GM23338 (cell line): ENCODE results near the gene GPR78. TPM values are rescaled to one million over a fixed set of nuclear protein-coding genes. Genes with fewer than 3 reads are reported as not detected.

Experiments used
- ATAC-seq: fragments of 200-7000 bp; cut with Tn5 transposase; 3 replicates; pipeline ENCODE4 v1.9.1; 2020
- DNase-seq: peaks from one replicate; pipeline ENCODE4 v3.0.0-alpha.2; 2015; ENCODE audit warnings: low spot score
- H2AFZ ChIP-seq: fragments of 200-600 bp; sonication (generic); 2 replicates; pipeline ENCODE4 v1.8.0; 2016; ENCODE audit warnings: antibody characterized with exemption, mild to moderate bottlenecking, moderate library complexity
- H3F3A ChIP-seq: fragments of 200-600 bp; sonication (generic); replicated peaks from 2 replicates; pipeline ENCODE4 v1.8.0; 2017; ENCODE audit warnings: antibody characterized with exemption, mixed run types, low read depth
- H3K27ac ChIP-seq: fragments of 200-600 bp; sonication (generic); 2 replicates; pipeline ENCODE4 v1.6.1; 2016; ENCODE audit warnings: low read depth
- H3K27me3 ChIP-seq: fragments of 200-600 bp; sonication (generic); 2 replicates; pipeline ENCODE4 v1.8.0; 2016; ENCODE audit warnings: mild to moderate bottlenecking, mixed run types, moderate library complexity; ENCODE audit not compliant: insufficient read depth
- H3K36me3 ChIP-seq: fragments of 200-600 bp; sonication (generic); 2 replicates; pipeline ENCODE4 v1.8.0; 2016; ENCODE audit warnings: mild to moderate bottlenecking; ENCODE audit not compliant: insufficient read depth
- H3K4me1 ChIP-seq: fragments of 200-600 bp; sonication (generic); 2 replicates; pipeline ENCODE4 v1.8.0; 2016; ENCODE audit warnings: mild to moderate bottlenecking, moderate library complexity; ENCODE audit not compliant: insufficient read depth
- H3K4me2 ChIP-seq: fragments of 200-600 bp; sonication (generic); 2 replicates; pipeline ENCODE4 v1.7.1; 2017; ENCODE audit warnings: mixed run types
- H3K4me3 ChIP-seq: fragments of 200-600 bp; sonication (generic); 2 replicates; pipeline ENCODE4 v1.6.1; 2016; ENCODE audit warnings: mixed run types
- H3K79me2 ChIP-seq: fragments of 200-600 bp; sonication (generic); replicated peaks from 2 replicates; pipeline ENCODE4 v1.8.0; 2017; ENCODE audit warnings: mild to moderate bottlenecking; ENCODE audit not compliant: insufficient read depth
- H3K9me2 ChIP-seq: fragments of 200-600 bp; sonication (generic); 2 replicates; pipeline ENCODE4 v1.8.0; 2017; ENCODE audit not compliant: insufficient read depth
- H4K20me1 ChIP-seq: fragments of 200-600 bp; sonication (generic); replicated peaks from 2 replicates; pipeline ENCODE4 v1.8.0; 2017; ENCODE audit warnings: mild to moderate bottlenecking; ENCODE audit not compliant: insufficient read depth
- H3K27ac Mint-ChIP-seq: 2 replicates; pipeline ENCODE4 v1.8.0; 2020; ENCODE audit warnings: inconsistent platforms, mild to moderate bottlenecking, moderate library complexity, mixed read lengths
- H3K27me3 Mint-ChIP-seq: 3 replicates; pipeline ENCODE4 v1.8.0; 2022; ENCODE audit warnings: low read depth, mild to moderate bottlenecking, moderate library complexity, mixed read lengths, inconsistent platforms; ENCODE audit not compliant: insufficient read depth, poor library complexity
- H3K36me3 Mint-ChIP-seq: 3 replicates; pipeline ENCODE4 v1.8.0; 2021; ENCODE audit warnings: low read depth, mild to moderate bottlenecking, inconsistent platforms, moderate library complexity, mixed read lengths
- H3K4me1 Mint-ChIP-seq: 3 replicates; pipeline ENCODE4 v1.8.0; 2020; ENCODE audit warnings: mild to moderate bottlenecking, inconsistent platforms, mixed read lengths
- H3K4me3 Mint-ChIP-seq: 3 replicates; pipeline ENCODE4 v1.8.0; 2021; ENCODE audit warnings: moderate library complexity, mild to moderate bottlenecking, inconsistent platforms, mixed read lengths
- H3K9me3 Mint-ChIP-seq: 3 replicates; pipeline ENCODE4 v1.8.0; 2020; ENCODE audit warnings: moderate library complexity, mild to moderate bottlenecking, inconsistent platforms, mixed read lengths
- EZH2phosphoT487 ChIP-seq: fragments of 200-600 bp; sonication (generic); IDR thresholded peaks from one replicate; pipeline ENCODE4 v1.8.1; 2018; ENCODE audit warnings: antibody characterized with exemption; ENCODE audit not compliant: unreplicated experiment
- JUNB ChIP-seq: IDR thresholded peaks from one replicate; pipeline ENCODE4 v1.6.1; 2016; ENCODE audit warnings: antibody characterized with exemption; ENCODE audit not compliant: unreplicated experiment
- POLR2AphosphoS5 ChIP-seq: IDR thresholded peaks from 2 replicates; pipeline ENCODE4 v1.6.1; 2016; ENCODE audit warnings: antibody characterized with exemption, low read depth
- ZNF114 ChIP-seq: fragments of 250-450 bp; sonication (Bioruptor Pico); IDR thresholded peaks from 2 replicates; pipeline ENCODE4 v1.5.0; 2020; ENCODE audit warnings: mild to moderate bottlenecking, moderate library complexity
- polyA plus RNA-seq: library from polyadenylated mRNA; unstranded; fragments of >200 nt; fragmentation: Nextera tagmentation; extraction: Ambion mirVana; gene quantifications from 2 replicates; pipeline ENCODE4 v1.2.1, GENCODE V29; 2016
- total RNA-seq: library from RNA; depleted of rRNA; stranded (reverse); fragments of >200 nt; shearing (Covaris generic); gene quantifications from 2 replicates; pipeline ENCODE4 v1.2.3, GENCODE V29; 2014
- TF ChIP-seq, protein P1 (sequence below), 2 experiments: fragments of 200-600 bp in 1 of 2; sonication (generic) in 1 of 2; conservative IDR thresholded peaks; 2 replicates each; pipeline versions ENCODE4 v1.5.1 to v1.6.1; 2016 to 2017; ENCODE audit warnings: antibody characterized with exemption in 2 of 2, low read depth in 2 of 2, mild to moderate bottlenecking in 2 of 2, moderate library complexity in 1 of 2
- TF ChIP-seq, protein P2 (sequence below): fragments of 250-450 bp; sonication (Bioruptor Pico); IDR thresholded peaks from 2 replicates; pipeline ENCODE4 v1.5.0; 2020; ENCODE audit warnings: mild to moderate bottlenecking, moderate library complexity

Gene GPR78
- total and polyA plus RNA-seq, 2 experiments from 2014 or later = 0.82 to 2.7 TPM

DNA sequence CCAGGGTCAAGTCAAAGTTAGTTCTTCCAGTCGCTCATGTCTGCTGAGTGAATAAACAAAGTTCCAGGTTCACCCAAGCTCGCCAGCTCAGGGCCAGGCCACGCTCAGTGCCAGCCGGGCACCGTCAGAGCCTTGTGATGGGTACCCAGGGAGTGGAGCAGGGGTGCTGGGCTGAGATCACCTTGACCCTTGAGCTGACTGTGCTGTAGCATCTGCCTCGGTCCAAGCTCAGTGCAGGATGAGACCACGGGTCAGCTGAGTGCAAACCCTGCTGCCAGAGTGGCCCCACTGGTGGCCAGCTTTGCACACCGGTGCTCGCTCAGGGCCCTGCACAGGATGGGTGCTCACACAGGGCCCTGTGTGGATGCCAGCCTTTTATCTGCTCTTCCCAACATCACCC lies 16.7 kb downstream of the GPR78 start:
- Histone ChIP-seq H3K4me3 (no peak overlapping the region), H3K4me2 (no peak overlapping the region), H3K36me3 (no peaks in the 10 kb centered on the region), H3K4me1 (peaks cover 12% of the 10 kb centered on the region), H3K27ac (no peak overlapping the region), H3F3A (no peaks in the 10 kb centered on the region), H3K79me2 (peaks cover 15% of the 10 kb centered on the region), H3K9me2 (no peaks in the 10 kb centered on the region), H2AFZ (no peak overlapping the region), H4K20me1 (peaks cover 8% of the 10 kb centered on the region; the same call in 1 of the 2 replicates), H3K27me3 (no peaks in the 10 kb centered on the region)
- TF ChIP-seq POLR2AphosphoS5 = no peak
- TF ChIP-seq, protein P1, sequence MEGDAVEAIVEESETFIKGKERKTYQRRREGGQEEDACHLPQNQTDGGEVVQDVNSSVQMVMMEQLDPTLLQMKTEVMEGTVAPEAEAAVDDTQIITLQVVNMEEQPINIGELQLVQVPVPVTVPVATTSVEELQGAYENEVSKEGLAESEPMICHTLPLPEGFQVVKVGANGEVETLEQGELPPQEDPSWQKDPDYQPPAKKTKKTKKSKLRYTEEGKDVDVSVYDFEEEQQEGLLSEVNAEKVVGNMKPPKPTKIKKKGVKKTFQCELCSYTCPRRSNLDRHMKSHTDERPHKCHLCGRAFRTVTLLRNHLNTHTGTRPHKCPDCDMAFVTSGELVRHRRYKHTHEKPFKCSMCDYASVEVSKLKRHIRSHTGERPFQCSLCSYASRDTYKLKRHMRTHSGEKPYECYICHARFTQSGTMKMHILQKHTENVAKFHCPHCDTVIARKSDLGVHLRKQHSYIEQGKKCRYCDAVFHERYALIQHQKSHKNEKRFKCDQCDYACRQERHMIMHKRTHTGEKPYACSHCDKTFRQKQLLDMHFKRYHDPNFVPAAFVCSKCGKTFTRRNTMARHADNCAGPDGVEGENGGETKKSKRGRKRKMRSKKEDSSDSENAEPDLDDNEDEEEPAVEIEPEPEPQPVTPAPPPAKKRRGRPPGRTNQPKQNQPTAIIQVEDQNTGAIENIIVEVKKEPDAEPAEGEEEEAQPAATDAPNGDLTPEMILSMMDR (conservative IDR thresholded peaks at IDR 0.05; ENCODE audit: low read depth in 2 of 2) = no peak
- TF ChIP-seq JUNB = no peak
- TF ChIP-seq EZH2phosphoT487 = no peak
- no peak for TF ChIP-seq ZNF114
- TF ChIP-seq, protein P2, sequence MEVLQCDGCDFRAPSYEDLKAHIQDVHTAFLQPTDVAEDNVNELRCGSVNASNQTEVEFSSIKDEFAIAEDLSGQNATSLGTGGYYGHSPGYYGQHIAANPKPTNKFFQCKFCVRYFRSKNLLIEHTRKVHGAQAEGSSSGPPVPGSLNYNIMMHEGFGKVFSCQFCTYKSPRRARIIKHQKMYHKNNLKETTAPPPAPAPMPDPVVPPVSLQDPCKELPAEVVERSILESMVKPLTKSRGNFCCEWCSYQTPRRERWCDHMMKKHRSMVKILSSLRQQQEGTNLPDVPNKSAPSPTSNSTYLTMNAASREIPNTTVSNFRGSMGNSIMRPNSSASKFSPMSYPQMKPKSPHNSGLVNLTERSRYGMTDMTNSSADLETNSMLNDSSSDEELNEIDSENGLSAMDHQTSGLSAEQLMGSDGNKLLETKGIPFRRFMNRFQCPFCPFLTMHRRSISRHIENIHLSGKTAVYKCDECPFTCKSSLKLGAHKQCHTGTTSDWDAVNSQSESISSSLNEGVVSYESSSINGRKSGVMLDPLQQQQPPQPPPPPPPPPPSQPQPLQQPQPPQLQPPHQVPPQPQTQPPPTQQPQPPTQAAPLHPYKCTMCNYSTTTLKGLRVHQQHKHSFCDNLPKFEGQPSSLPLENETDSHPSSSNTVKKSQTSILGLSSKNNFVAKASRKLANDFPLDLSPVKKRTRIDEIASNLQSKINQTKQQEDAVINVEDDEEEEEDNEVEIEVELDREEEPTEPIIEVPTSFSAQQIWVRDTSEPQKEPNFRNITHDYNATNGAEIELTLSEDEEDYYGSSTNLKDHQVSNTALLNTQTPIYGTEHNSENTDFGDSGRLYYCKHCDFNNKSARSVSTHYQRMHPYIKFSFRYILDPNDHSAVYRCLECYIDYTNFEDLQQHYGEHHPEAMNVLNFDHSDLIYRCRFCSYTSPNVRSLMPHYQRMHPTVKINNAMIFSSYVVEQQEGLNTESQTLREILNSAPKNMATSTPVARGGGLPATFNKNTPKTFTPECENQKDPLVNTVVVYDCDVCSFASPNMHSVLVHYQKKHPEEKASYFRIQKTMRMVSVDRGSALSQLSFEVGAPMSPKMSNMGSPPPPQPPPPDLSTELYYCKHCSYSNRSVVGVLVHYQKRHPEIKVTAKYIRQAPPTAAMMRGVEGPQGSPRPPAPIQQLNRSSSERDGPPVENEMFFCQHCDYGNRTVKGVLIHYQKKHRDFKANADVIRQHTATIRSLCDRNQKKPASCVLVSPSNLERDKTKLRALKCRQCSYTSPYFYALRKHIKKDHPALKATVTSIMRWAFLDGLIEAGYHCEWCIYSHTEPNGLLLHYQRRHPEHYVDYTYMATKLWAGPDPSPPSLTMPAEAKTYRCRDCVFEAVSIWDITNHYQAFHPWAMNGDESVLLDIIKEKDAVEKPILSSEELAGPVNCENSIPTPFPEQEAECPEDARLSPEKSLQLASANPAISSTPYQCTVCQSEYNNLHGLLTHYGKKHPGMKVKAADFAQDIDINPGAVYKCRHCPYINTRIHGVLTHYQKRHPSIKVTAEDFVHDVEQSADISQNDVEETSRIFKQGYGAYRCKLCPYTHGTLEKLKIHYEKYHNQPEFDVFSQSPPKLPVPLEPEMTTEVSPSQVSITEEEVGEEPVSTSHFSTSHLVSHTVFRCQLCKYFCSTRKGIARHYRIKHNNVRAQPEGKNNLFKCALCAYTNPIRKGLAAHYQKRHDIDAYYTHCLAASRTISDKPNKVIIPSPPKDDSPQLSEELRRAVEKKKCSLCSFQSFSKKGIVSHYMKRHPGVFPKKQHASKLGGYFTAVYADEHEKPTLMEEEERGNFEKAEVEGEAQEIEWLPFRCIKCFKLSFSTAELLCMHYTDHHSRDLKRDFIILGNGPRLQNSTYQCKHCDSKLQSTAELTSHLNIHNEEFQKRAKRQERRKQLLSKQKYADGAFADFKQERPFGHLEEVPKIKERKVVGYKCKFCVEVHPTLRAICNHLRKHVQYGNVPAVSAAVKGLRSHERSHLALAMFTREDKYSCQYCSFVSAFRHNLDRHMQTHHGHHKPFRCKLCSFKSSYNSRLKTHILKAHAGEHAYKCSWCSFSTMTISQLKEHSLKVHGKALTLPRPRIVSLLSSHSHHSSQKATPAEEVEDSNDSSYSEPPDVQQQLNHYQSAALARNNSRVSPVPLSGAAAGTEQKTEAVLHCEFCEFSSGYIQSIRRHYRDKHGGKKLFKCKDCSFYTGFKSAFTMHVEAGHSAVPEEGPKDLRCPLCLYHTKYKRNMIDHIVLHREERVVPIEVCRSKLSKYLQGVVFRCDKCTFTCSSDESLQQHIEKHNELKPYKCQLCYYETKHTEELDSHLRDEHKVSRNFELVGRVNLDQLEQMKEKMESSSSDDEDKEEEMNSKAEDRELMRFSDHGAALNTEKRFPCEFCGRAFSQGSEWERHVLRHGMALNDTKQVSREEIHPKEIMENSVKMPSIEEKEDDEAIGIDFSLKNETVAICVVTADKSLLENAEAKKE (CRISPR knock-in tag) = no peak
- Mint-ChIP-seq H3K27me3 (peaks cover 6% of the 10 kb centered on the region), H3K4me1 (peaks cover 15% of the 10 kb centered on the region), H3K27ac (no peak overlapping the region; the same call in 1 of the 2 replicates), H3K36me3 (peaks cover 3% of the 10 kb centered on the region; the same call in 2 of the 3 replicates), H3K4me3 (no peak overlapping the region), H3K9me3 (no peaks in the 10 kb centered on the region)
- ATAC-seq = no peak
- DNase-seq = no peak
